Nucleus accumbens (tissue), 56 donors: ENCODE results near the gene RHOT2.

ENCODE experiments used
- DNase-seq, 56 donors: peaks; one replicate each; lab custom pipeline; 2025; lab: John Stamatoyannopoulos, UW

RHOT2 gene

DNA sequence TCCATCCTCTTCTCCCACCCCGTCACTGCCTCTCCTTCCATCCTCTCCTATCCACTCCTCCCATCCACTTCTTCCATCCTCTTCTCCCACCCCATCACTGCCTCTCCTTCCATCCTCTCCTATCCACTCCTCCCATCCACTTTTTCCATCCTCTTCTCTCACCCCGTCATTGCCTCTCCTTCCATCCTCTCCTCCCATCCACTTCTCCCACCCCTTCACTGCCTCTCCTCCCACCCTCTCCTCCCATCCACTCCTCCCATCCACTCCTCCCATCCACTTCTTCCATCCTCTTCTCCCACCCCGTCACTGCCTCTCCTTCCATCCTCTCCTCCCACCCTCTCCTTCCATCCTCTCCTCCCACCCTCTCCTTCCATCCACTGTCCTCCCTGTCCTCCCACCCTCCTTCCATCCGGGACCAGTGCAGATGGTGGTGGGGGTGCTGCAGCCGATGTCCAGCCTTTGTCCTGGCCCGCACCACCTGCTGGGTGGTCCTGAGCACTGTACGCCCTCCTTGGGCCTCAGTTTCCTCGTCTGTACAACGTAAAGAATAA, 36.0 kb upstream of the RHOT2 start:
- no peak for DNase-seq

DNA sequence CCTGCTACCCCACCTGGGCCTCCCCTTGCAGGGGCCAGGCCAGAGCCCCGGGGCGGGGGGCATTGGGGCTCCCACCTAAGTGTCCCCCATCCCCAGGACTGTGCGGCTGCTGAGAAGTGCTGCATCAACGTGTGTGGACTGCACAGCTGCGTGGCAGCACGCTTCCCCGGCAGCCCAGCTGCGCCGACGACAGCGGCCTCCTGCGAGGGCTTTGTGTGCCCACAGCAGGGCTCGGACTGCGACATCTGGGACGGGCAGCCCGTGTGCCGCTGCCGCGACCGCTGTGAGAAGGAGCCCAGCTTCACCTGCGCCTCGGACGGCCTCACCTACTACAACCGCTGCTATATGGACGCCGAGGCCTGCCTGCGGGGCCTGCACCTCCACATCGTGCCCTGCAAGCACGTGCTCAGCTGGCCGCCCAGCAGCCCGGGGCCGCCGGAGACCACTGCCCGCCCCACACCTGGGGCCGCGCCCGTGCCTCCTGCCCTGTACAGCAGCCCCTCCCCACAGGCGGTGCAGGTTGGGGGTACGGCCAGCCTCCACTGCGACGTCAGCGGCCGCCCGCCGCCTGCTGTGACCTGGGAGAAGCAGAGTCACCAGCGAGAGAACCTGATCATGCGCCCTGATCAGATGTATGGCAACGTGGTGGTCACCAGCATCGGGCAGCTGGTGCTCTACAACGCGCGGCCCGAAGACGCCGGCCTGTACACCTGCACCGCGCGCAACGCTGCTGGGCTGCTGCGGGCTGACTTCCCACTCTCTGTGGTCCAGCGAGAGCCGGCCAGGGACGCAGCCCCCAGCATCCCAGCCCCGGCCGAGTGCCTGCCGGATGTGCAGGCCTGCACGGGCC, 35.2 kb upstream of the RHOT2 start:
- DNase-seq: no peak

DNA sequence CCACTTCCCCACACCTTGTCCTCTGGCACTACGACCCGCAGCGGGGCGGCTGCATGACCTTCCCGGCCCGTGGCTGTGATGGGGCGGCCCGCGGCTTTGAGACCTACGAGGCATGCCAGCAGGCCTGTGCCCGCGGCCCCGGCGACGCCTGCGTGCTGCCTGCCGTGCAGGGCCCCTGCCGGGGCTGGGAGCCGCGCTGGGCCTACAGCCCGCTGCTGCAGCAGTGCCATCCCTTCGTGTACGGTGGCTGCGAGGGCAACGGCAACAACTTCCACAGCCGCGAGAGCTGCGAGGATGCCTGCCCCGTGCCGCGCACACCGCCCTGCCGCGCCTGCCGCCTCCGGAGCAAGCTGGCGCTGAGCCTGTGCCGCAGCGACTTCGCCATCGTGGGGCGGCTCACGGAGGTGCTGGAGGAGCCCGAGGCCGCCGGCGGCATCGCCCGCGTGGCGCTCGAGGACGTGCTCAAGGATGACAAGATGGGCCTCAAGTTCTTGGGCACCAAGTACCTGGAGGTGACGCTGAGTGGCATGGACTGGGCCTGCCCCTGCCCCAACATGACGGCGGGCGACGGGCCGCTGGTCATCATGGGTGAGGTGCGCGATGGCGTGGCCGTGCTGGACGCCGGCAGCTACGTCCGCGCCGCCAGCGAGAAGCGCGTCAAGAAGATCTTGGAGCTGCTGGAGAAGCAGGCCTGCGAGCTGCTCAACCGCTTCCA, 34.4 kb upstream of the RHOT2 start:
- DNase-seq: no peak

DNA sequence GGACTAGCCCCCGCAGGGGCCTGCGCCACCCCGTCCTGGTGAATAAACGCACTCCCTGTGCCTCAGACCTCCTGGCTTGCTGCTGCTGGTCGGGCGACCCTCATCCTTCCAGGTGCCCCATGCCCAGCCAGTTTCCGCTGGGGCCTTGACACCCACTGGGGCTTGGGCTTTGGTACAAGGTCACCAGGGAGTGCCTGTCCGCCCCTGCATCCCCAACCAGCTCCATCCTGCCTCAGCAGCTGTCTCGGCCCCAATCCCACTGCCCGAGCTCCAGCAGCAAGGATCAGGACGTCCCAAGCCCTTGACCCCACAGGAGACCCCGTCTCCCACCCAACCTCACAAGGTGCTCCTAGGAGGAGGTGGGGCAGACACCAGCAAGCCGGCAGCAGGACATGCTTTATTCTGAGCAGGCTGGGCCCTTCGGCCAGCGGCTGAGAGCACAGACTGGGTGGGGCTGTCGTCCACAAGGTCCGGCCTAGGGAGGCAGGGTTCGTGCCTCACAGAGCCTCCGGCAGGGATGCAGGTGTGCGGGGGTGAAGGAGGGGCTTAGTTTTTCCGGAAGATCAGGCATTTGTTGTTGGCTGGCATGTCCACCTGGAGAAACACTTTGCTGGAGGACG, 33.8 kb upstream of the RHOT2 start:
- no peak for DNase-seq

DNA sequence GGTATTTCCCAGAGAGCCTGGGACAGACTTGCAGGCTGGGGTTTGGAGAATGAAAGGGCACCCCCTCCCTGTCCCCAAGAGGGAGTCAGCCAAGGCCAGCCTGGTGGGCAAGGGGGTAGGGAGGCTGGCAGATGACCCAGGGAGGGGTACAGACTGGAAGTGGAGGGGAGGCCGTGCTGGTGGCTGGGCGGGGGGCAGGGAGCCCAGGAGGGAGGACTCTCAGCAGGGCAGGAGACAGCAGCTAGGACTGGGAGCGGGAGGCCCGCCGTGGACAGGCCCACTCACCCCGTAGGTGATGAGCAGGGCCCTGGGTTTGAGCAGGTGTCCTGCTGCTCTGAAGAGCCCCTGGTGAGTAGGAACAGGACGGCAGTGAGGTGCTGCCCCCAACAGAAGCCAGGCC, 32.9 kb upstream of the RHOT2 start:
- no peak for DNase-seq

DNA sequence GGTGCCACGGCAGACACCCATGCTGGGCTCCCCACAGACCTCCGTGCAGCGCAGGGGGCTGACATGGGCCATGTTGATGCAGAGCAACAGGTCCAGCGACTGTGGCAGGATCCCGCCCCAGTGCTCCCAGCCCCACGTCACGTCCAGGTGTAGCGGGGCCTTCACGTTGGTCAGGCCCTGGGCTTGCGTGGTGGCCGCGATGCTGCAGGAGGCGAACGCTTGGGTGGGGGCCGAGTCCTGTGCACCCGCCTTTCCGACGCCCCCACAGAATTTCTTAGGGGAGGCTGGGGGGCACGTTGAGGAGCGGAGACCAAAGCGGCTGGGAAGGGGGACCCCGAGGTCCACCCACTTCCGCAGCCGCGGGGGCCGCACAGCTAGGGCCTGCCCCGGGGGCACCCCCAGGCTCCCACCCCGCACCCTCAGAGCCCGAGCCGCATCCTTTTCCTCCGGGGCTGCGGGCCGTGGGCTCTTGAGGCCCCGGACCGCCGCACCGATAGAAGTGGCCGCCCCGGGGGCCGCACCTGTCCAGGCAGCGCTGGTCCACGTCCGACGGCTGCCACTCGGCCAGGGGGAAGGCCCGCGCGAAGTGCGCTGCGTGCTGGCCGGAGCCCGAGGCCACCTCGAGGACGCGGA, 32.2 kb upstream of the RHOT2 start:
- peak in 3 of 56 donors; percentile 15 to 52 (median 20) for DNase-seq

DNA sequence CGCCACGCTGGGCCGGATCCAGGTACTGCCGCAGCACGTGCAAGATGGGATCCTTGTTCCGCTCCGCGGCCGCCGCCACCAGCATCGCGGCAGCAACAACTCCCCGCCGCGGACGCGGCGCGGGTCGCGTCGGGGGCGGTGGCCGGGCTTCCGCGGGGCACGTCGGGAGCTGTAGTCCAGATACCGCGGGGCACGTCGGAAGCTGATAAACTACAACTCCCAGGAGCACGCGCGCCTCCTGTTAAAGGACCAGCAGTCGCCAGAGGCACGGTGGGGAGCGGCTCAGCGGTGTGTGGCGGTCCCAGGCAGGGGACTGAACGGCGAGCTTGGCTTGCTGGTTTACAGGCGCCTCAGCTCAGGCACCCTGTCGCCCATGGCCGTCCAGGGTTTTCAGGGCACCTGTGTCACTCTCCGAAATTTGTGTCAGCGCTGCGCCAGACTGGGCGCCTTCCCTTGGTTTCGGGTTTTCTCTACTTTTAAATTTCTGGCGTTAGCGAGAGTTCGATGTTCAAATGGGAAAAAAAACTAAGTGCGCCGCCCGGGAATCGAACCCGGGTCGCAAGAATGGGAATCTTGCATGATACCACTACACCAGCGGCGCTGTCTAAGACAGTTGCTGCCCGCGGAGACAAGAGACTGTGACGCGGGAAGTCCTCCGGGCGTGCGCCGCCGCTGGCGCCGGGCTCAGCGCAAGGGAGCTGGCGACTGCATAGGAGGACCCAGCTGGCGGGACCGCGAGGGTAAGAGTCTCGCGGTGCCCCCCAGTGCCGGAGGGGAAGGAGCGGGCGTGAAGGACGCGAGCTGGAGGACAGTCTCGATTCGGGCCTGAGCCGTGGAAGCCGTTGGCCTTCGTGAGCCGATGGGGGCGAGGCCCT, 31.5 kb upstream of the RHOT2 start, which contains the start of gene METTL26:
Gene METTL26 (minus strand): TSS at position 100 of the 875 bp plus-strand sequence. CDS start 15 bp downstream, at position 85.
- peak; percentile 49 to 100 (median 96) for DNase-seq

DNA sequence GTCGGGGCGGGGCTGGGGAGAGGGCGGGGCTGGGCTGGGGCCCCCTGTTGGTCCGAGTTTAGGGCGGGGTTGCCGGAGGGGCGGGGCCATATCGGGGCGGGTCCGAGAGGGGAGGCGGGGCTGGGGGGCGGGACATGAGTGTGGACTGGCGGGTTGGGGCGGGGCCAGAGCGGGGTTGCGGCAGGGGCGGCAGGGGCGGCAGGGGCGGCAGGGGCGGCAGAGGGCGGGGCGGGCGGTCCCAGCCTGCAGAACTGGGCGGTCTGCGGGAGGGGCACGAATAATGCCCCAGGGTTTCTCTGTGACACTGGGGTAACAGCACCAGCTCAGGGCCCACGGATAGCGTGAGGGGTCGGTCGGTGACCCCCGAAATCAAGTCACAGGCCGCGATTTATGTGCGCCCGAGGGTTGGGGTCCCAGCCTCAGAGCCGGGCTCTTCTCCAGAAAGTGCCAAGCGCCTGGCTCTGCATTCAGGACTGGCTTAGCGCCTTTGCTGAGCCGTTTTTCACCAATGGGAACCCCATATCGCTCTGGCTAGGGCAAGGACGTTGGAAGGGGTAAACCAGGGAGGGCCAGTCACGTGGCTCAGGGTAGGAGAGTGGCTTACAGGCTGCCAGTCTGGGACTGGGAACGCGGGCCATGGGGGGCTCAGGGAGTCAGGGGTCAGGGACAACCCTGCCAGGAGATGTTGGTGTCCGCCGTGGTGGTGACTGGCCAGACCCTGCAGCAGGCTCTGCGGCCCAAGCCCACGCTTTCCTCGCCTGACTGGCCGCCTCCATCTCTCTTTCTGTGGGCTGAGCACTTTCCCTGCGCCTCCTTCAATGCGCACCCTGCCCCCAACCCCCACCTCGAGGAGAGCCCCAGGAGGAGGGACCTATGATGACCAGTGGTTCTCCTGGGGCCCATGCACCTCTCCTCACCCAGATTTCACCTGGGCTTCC, 30.6 kb upstream of the RHOT2 start:
- peak in 47 of 56 donors; percentile 29 to 99 (median 95) for DNase-seq

DNA sequence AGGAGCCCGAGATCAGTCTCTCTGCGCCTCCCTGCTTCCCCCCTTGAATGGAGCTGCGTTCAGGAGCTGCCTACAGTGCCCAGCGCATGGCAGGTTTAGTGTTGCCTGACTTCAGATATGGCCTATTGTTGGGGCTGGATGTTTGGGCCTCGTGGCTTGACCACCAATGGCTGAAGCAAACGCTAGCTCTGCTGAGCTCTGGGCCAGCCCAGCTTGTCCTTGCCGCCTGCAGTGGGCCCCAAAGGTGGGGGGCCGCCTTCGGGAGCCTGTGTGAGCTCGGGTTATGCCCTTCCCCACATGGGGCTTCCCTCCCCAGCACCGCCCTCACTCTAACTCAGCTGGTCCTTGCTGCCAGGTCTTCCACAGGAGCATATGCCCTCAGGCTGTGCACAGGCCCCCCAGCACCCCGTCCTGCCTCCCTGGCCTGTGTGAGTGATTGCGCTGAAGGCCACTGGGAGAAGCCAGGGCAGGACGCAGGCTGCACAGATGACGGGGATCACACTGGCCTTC, 29.8 kb upstream of the RHOT2 start:
- no peak for DNase-seq

DNA sequence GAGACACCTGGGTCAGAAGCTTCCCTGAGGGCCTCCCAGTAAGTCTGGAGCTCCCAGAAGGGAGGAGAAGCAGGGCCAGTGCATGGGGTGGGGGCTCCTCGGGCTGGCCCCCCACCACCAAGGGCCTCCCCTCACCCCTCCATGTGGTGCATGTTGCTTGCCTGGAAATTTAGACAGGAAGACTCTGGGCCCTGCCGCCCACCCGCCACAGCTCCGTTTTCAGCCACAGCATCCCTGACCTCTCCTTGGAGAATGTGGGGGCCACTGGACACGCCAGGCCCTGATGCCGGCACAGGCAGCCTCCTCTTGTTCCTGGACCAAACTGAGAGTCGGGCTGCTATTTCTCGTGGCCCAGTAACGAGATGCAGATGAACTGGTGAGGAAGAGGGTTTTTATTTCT, 29.1 kb upstream of the RHOT2 start:
- DNase-seq: no peak

DNA sequence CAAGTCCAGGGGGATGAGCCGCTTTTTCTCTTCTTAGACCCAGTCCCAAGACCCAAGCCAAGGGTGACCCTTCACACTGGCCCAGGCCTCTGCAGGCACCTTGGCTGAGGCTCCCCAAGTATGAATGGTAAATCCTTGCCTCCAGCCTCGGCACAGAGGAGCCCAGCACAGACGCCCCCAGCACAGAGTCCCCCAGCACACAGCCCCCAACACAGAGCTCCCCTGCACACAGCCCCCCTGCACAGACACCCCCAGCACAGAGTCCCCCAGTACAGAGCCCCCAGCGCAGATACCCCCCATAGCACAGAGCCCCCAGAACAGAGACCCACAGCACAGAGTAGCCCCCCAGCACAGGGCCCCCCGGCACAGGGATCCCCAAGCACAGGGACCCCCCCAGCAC, 27.3 kb upstream of the RHOT2 start:
- DNase-seq: no peak

DNA sequence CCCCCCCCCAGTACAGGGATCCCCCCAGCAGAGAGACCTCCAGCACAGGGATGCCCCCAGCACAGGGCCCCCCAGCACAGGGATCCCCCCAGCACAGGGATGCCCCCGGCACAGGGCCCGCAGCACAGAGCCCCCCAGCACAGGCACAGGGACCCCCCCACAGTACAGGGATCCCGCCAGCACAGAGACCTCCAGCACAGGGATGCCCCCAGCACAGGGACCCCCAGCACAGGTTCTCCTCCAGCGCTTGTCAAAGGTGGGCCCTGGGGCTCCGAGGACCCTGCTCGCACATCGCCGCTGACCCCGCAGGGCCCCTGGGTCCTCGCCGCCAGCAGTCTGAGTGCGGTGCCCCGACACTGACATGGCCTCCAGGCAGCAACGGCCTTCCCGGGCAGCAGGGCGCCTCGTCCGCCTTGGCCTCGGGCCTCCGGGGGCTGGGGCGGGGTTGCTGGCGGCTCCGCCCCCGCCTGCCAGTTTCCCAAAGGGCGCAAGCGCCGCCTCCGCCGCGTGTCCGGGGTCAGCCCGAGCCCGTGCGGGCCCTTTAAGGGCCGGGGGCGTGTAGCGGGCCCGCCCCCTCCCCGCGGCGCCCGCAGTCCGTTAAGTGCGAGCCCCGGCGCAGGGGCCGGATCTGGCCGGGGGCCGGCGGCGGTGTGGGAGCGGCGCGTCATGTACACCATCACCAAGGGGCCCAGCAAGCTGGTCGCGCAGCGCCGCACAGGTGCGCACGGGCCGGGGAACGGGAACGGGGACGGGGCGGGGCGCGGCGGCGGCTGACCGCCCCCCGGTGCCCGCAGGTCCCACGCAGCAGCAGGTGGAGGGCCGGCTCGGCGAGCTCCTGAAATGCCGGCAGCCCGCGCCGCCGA, 26.4 kb upstream of the RHOT2 start, which contains the start of gene MCRIP2:
Gene MCRIP2 (plus strand): TSS at position 503 of the 863 bp plus-strand sequence. CDS start 164 bp downstream, at position 667.
- peak in 52 of 56 donors; percentile 11 to 86 (median 63) for DNase-seq

DNA sequence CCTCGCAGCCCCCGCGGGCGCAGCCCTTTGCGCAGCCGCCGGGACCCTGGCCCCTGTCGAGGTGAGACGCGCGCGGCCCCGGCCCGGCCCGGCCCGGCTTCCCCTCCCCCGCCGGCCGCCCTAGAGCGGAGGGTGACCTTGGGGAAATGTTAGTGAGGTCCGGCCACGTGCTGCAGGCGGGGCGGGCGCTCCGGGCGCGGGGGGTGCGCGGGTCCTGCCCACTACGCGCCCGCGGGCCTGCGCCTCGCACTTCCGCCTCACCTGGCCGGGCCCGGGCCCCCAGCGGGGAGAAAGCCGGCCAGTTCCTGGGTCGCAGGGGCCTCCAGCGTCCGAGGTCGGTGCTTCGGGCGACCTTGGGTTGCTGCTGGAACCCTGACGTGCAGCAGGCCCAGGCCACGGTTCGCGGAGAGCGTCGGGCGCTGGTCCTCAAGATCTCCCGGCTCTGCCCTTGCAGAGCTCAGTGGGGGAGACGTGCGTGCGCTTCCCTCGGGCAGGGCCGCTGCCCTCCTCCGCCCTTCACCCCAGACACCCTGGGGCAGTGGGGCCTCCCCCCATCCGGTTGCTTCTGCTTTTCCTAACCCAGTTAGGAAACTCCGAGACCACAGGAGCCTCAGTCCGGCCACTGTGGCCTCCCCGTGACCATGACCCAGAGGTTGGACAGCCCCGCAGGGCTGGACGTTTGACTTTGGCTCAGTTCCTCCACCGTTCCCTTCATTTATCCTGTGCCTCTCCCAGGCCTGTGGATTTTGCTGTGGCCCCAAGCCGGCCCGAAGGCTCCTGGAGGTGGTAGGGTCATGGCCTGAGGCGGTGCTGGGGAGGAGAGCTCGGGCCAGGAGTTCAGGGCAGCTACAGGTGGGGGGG, 25.5 kb upstream of the RHOT2 start:
- DNase-seq: peak in 22 of 56 donors; percentile 12 to 60 (median 29)

DNA sequence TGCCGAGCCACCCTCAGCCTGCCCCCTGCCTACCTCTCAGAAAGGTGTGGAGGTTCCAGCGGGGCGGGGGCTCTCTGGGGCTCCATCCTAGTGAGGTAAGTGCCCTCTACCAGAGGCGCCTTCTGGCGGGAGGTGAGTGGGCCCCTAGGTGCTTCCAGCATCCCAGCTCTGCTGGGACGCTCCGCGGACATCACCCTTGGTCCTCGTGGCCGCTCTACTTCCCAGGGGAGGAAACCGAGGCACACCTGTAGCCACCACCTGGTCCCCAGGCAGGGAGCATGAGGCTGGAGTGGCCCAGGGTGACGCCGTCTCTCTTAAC, 24.9 kb upstream of the RHOT2 start:
- DNase-seq: no peak

DNA sequence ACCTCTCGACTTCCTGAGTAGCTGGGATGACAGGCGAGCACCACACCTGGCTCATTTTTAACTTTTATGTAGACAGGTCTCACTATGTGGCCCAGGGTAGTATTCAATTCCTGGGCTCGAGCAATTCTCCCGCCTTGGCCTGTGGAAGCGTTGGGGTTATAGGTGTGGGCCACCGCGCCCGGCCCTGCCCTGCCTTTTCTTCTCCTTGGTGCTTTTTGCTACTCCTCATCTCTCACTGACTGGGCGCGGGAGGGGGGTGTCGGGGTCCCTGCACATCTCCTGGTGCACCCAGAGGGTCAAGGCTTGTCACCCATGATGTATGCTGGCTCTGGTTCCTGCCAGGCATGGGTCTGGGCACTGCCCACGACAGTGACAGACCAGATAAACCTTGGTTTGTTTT, 23.4 kb upstream of the RHOT2 start:
- no peak for DNase-seq
